22Rv1 (cell line): ENCODE results near the gene SMDT1.

Source experiments
- CTCF ChIP-seq: fragments of 450-650 bp; IDR thresholded peaks from 2 replicates; pipeline ENCODE4 v1.5.1; 2017; ENCODE audit warnings: mild to moderate bottlenecking
- ZFX ChIP-seq: fragments of 450-650 bp; IDR thresholded peaks from 2 replicates; pipeline ENCODE4 v1.6.1; 2017; ENCODE audit warnings: antibody characterized with exemption, borderline replicate concordance

DNA sequence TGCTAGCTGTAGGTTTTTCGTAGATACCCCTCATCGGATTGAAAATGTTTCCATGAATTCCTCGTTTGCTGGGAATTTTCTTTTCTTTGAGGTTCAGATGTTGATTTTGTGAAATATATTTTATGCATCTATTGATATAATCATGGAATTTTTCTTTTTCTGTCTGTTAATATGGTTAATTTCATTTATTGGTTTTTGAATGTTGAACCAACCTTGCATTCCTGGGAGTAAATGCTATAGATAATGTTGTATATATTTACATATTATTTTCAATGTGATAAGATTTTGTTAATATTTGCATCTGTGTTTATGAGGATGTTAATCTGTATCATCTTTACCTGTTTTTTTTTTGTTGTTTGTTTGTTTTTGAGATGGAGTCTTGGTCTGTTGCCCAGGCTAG lies 21.7 kb downstream of the SMDT1 start:
- no peak for TF ChIP-seq CTCF
- no peak for TF ChIP-seq ZFX
